ENCODE results near the gene TACC2. TPM values are rescaled to one million over a fixed set of nuclear protein-coding genes. Genes with fewer than 3 reads are reported as not detected.
A peak's percentile ranks its signal among the peaks of the same experiment; 100 is the strongest.

TACC2 gene
- total RNA-seq, 1 donor from 2014 or later: 22.0 TPM

GRCh38 chr10:122145113-122145512 is 156.2 kb downstream of the TACC2 start:
- H3K27me3 ChIP-seq (ENCODE audit: insufficient read depth, low read length): no peaks in the 10 kb centered on the region
- H3K4me1 ChIP-seq (ENCODE audit: insufficient read depth, low read length): peaks cover 62% of the 10 kb centered on the region
- no peak for DNase-seq (ENCODE audit: low read depth)
- H3K36me3 Mint-ChIP-seq (ENCODE audit: low read depth, unreplicated experiment): peaks cover 7% of the 10 kb centered on the region
- no peak for FAIRE-seq
- peaks cover 13% of the 10 kb centered on the region for H4K20me1 ChIP-seq (ENCODE audit: insufficient read depth, low read length)
- H3K4me3 ChIP-seq (ENCODE audit: insufficient read depth, low read depth, low read length): no peak overlapping the region
- no peak overlapping the region for H3K27ac Mint-ChIP-seq (ENCODE audit: unreplicated experiment)
- H3K4me1 Mint-ChIP-seq (ENCODE audit: low read depth, unreplicated experiment): peaks cover 46% of the 10 kb centered on the region
- no peaks in the 10 kb centered on the region for H3K27me3 Mint-ChIP-seq (ENCODE audit: low read depth, unreplicated experiment)
- H2AFZ ChIP-seq (ENCODE audit: low read depth, low read length): no peak overlapping the region
- H3K27ac ChIP-seq (ENCODE audit: low read depth, low read length): no peak overlapping the region
- no peak for TF ChIP-seq CTCF (IDR thresholded peaks at IDR 0.05; ENCODE audit: insufficient read depth, low read depth, low read length)
- peaks cover 7% of the 10 kb centered on the region for H3K36me3 ChIP-seq (ENCODE audit: insufficient read depth, low read length)
- H3K4me3 Mint-ChIP-seq (ENCODE audit: unreplicated experiment): no peak overlapping the region
- peaks cover 2% of the 10 kb centered on the region for H3K9me3 Mint-ChIP-seq (ENCODE audit: unreplicated experiment)
- no peaks in the 10 kb centered on the region for H3K9me3 ChIP-seq (ENCODE audit: insufficient read depth, low read depth, low read length)
- H3K4me2 ChIP-seq (ENCODE audit: low read length): no peak overlapping the region
- H3K9ac ChIP-seq (ENCODE audit: low read length): no peak overlapping the region
- H3K79me2 ChIP-seq (ENCODE audit: insufficient read depth, low read length): peaks cover 20% of the 10 kb centered on the region

DNA sequence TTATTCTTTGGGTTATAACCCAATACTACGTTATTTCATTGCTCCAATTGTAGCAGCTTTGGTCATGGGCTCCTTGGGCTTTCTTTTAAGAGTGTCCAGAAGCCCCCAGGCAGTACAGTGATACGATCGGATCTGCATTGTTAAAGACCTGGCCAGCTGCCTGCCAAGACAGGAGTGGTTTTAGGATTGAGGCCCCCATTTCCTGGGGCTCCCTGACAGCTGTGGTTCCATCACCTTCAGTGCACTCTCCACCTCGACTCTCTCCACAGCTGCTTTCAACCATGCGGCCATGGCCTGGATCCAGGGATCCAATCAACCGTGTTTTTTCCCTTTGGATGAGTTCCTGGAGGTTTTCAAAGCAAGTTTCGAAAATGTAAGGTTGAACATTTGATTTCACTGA is 158.7 kb downstream of the TACC2 start:
- H3K9ac ChIP-seq (ENCODE audit: low read length): no peak overlapping the region
- no peak overlapping the region for H2AFZ ChIP-seq (ENCODE audit: low read depth, low read length)
- H3K79me2 ChIP-seq (ENCODE audit: insufficient read depth, low read length): peaks cover 25% of the 10 kb centered on the region
- H3K27me3 Mint-ChIP-seq (ENCODE audit: low read depth, unreplicated experiment): no peaks in the 10 kb centered on the region
- peak overlapping the region; percentile 50 for H3K4me2 ChIP-seq (ENCODE audit: low read length)
- peaks cover 14% of the 10 kb centered on the region for H4K20me1 ChIP-seq (ENCODE audit: insufficient read depth, low read length)
- peaks cover 2% of the 10 kb centered on the region for H3K9me3 Mint-ChIP-seq (ENCODE audit: unreplicated experiment)
- FAIRE-seq (no peak), DNase-seq (ENCODE audit: low read depth) (peak; percentile 73)
- no peaks in the 10 kb centered on the region for H3K27me3 ChIP-seq (ENCODE audit: insufficient read depth, low read length)
- peaks cover 7% of the 10 kb centered on the region for H3K36me3 ChIP-seq (ENCODE audit: insufficient read depth, low read length)
- H3K36me3 Mint-ChIP-seq (ENCODE audit: low read depth, unreplicated experiment): peaks cover 9% of the 10 kb centered on the region
- H3K4me3 Mint-ChIP-seq (ENCODE audit: unreplicated experiment): peak overlapping the region; percentile 40
- TF ChIP-seq CTCF (IDR thresholded peaks at IDR 0.05; ENCODE audit: insufficient read depth, low read depth, low read length) (no peak), EZH2 (IDR thresholded peaks at IDR 0.05; ENCODE audit: insufficient read depth, low read length) (no peak)
- no peak overlapping the region for H3K4me3 ChIP-seq (ENCODE audit: insufficient read depth, low read depth, low read length)
- H3K4me1 Mint-ChIP-seq (ENCODE audit: low read depth, unreplicated experiment): peaks cover 27% of the 10 kb centered on the region
- peak overlapping the region; percentile 42 for H3K27ac ChIP-seq (ENCODE audit: low read depth, low read length)
- peaks cover 37% of the 10 kb centered on the region for H3K4me1 ChIP-seq (ENCODE audit: insufficient read depth, low read length)
- H3K27ac Mint-ChIP-seq (ENCODE audit: unreplicated experiment): no peak overlapping the region
- no peaks in the 10 kb centered on the region for H3K9me3 ChIP-seq (ENCODE audit: insufficient read depth, low read depth, low read length)

DNA sequence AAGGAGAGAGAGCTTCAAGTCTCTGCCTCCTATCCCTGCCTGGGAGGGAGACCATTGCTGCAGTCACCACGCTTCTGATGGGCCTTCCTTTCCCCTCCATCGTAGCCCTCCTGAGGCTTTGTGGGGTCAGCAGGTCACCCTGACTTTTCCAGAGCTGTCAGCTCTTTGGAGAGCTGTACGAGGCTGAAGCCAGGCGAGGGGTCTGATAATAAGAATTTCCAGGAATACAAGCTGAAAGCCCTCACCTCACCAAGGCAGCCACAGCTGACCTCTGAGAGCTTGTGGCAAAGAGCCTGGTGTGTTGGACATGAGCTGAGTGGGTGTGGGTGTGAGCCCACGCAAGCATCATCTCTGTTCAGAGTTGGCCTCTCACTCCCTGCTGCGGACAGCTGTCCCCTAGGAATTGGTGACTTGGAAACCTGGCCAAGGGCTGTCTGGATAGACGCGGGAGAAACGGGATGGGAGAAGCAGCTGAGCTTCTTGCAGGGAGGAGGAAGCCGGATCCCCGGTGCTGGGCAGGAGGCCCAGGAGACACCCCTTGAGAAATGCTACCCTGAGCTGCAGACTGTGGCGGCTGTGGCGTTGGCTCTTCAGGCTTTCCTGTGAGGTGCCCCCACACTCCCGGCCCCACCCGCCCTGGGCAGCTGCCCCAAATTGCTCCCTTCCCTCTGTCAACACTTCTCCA is 160.1 kb downstream of the TACC2 start:
- Histone ChIP-seq H3K9ac (ENCODE audit: low read length) (peak overlapping the region; percentile 59), H3K4me2 (ENCODE audit: low read length) (peak overlapping the region; percentile 50), H3K36me3 (ENCODE audit: insufficient read depth, low read length) (peaks cover 7% of the 10 kb centered on the region), H3K4me3 (ENCODE audit: insufficient read depth, low read depth, low read length) (no peak overlapping the region), H3K4me1 (ENCODE audit: insufficient read depth, low read length) (peaks cover 36% of the 10 kb centered on the region), H3K9me3 (ENCODE audit: insufficient read depth, low read depth, low read length) (no peaks in the 10 kb centered on the region), H4K20me1 (ENCODE audit: insufficient read depth, low read length) (peaks cover 19% of the 10 kb centered on the region), H3K79me2 (ENCODE audit: insufficient read depth, low read length) (peaks cover 21% of the 10 kb centered on the region), H3K27ac (ENCODE audit: low read depth, low read length) (peak overlapping the region; percentile 68), H3K27me3 (ENCODE audit: insufficient read depth, low read length) (no peaks in the 10 kb centered on the region), H2AFZ (ENCODE audit: low read depth, low read length) (no peak overlapping the region)
- Mint-ChIP-seq H3K4me1 (ENCODE audit: low read depth, unreplicated experiment) (peaks cover 25% of the 10 kb centered on the region), H3K36me3 (ENCODE audit: low read depth, unreplicated experiment) (peaks cover 9% of the 10 kb centered on the region), H3K4me3 (ENCODE audit: unreplicated experiment) (peak overlapping the region; percentile 45), H3K9me3 (ENCODE audit: unreplicated experiment) (peaks cover 2% of the 10 kb centered on the region), H3K27me3 (ENCODE audit: low read depth, unreplicated experiment) (no peaks in the 10 kb centered on the region), H3K27ac (ENCODE audit: unreplicated experiment) (peak overlapping the region; percentile 77)
- no peak for FAIRE-seq
- no peak for DNase-seq (ENCODE audit: low read depth)
- no peak for TF ChIP-seq EZH2 (IDR thresholded peaks at IDR 0.05; ENCODE audit: insufficient read depth, low read length)
- TF ChIP-seq CTCF (IDR thresholded peaks at IDR 0.05; ENCODE audit: insufficient read depth, low read depth, low read length): no peak

Data from astrocyte (in vitro differentiated cells and primary cell).